Fibroblast of skin of abdomen (primary cell): ENCODE results near the gene GFPT1.
A peak's percentile ranks its signal among the peaks of the same experiment; 100 is the strongest.

Experiments used
- DNase-seq: peaks from one replicate; pipeline ENCODE4 v3.0.0-alpha.2; 2013

The GFPT1 gene

DNA sequence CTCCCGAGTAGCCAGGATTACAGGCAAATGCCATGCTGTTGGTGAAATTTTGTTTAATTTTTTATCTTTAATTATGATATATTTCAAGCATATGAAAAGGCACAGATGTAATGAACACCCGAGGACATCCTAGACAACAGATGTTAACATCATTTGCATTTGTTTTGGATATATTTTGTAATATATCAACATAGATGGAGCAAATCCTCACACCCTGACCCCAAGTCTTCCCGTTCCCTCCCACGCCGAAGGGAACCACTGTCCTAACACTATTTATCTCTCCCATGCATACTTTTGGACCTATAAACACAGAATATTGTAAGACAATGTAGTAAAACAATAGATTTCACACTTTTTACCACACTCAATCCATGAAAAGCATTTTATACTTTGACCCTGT lies 99.5 kb downstream of the GFPT1 start:
- DNase-seq = no peak

DNA sequence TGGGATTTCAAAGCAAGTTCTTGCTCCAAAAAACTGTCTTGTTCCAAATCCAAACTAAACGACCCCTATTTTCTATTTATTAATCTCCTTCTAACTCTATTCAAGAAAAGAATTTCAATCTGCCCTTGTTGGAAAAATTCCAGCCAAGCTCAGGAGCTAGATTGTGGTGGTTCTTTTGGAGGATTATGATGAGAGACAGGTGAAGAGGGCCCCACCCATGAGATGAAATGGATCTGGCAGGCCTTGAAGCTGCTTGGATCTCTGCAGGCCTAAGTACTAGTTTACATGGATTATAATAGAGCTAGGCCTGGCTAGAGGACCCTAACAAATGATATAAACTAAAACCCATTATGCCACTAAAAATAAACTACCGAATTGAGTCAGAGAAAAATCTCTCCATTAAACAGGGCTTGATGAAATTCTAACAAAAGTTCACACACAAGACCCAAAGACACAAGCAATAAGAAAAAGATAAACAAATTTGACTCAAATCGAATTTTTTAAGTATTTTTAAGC lies 101.6 kb downstream of the GFPT1 start:
- DNase-seq = no peak

DNA sequence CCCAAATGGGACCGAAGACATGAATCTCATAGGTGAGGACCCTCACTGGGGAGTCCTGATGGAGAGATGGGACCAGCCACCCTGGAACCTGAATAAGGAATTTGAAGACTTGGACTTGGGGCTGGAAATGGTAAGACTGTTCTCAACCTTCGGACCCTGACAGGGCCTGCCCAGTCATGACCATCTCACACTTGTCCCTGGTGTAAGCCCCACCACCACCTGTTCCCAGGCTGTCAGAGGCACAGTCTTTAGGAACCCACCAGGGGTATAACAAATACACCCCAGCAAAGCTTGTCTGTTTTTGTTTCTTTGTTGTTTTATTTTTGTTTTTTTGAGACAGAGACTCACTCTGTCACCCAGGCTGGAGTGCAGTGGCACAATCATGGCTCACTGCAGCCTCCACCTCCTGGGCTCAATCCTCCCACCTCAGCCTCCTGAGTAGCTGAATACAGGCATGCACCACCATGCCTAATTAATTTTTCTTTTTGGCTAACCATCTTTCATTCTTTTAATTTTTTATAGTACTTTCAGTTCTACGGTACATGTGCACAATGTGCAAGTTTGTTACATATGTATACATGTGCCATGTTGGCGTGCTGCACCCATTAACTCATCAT lies 106.1 kb downstream of the GFPT1 start:
- no peak for DNase-seq

DNA sequence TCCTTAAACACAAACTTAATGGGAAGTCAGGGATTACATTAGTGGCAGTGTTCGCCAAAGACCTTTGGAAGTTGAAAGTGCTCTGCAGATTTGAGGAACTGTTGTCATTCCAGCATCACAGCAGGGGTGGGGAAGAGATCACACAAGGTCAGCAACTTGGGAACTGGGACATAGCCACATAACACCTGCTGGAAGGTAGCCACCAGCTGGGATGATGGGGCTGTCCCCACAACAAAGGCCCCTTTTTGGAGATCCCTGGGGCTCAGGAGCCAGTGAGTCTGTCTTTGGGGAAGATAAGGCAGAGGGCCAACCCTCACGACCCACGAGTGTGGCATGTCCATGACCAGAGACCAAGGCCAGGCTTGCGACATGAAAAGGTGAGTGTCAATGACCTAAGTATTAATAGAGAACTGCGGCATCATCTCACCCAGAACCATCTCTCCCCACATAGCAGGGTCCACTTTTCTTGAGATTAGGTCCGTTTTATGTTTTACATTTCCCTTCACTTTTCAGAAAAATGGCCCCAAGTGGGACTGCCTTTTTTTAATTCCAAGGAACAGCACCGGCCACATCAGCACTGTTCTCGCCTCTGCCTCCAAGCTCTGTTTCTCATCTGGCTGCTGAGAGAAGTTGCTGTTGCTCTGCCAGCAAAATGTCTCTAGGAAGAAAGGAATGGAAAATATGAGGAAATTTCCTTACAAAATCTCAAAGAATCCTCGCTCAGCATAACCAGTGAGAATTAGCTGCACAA lies 106.9 kb downstream of the GFPT1 start:
- DNase-seq = no peak

DNA sequence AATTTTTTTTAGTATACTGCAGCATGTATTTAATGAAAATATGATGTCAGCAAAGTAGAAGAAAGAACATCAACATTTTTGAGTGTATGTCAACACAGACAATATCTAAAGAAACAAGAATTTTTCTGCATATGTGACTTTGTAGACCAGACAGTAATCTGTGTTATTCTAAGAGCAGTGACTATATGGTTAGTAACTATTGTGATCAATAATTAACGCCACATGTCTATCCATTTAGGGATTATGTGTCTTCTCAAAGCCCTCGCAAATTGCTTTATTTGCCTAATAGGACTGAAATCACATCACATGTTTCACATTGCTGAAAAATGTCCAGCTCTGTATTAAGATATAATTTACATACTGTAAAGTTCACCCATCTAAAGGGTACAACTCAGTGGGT lies 107.8 kb downstream of the GFPT1 start:
- peak; percentile 51 for DNase-seq

DNA sequence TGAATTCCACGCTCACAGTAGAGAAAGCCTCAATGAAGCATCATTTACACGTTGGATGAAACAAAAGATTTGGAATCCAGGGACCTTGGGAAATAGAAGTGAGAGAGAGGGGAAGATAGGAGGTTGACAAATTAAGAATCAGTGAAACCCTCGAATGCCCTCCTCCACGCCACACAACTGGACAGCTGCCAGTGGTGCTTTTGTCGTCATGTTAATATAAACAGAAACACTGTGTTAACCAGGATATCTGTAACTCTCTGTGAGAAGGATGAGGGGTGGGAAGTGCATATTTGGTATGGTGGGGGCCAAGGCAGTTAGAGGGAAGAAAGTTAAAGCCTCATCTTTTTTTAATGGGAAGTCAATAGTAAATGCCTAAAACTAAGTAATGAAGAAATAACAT lies 108.7 kb downstream of the GFPT1 start:
- no peak for DNase-seq

DNA sequence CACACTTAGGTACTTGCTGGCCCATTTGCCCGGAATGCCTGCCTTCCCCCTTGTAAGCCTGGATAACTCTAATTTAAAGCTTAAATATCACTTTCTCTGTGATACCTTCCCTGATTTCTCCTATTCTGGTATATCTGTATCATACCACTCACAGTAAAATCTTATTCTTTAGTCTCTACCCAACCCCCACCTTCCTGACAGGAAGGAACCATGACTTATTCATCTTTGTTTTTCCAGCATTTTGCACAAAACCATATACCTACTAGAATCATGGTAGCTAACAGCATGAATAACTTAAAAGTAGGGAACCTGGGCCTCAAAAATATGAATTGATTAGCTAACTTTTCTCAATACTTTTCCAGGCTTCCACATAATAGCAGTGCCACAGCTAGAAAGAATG lies 111.5 kb downstream of the GFPT1 start:
- no peak for DNase-seq

DNA sequence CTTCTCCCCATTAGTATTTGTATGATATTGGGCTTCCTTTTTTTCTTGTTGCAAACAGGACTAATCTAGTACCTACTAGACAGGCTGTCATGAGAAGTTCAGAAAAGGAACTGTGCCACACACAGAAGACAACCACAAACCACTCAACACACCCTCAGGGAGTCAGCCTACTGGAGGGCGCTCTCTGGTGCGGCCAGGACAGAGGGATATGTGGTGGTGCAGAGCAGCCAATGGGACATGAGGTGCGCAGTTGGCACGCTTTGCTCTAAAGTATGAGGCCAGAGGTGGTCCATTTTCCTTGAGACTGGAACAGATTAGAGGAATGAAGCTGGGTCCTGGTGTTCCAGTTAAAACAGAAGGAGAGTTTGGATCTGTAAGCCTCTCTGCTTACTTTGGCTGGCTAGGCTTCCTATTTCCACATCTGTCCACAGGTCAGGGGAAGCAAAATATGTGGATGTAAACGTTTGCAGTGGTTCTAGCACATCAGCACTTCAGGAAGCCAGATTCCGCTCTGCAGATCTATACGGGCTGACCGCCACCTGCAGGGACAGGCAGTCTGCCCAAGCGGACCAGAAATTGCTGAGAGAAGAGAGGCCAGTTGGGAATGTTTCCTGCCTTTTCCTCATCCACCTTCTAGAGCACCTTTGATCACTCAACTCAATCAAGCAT lies 114.1 kb downstream of the GFPT1 start:
- no peak for DNase-seq

DNA sequence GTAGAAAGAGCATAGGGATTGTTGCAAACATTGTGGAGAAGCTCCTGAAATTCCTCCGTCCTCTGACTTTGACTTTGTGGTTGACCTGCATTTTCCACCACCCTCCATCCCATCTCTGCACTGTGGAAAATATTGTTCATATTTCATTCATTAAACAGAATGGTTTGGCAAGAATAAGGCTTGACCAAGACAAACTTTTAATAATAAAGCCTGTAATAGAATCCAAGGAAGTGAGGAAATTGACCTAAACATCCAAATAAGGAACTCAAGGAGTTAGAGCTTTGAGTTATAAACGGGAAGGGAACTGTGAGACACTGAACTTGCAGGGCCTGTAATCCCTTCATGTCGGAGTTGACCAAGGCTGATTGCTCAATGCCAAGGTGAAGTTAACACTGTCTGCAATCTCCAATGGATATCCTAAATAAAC lies 115.2 kb downstream of the GFPT1 start:
- peak; percentile 68 for DNase-seq
